K562 (cell line): ENCODE measurements around the gene FAM83E. TPM values are rescaled to one million over a fixed set of nuclear protein-coding genes. Genes with fewer than 3 reads are reported as not detected.

Experiments used
- CBX3 ChIP-seq, 2 experiments: IDR thresholded peaks; 1 replicate in 1 of 2; 2 replicates in 1 of 2; pipeline ENCODE4 v1.6.1; 2012; ENCODE audit warnings: inconsistent platforms in 2 of 2, low read length in 2 of 2, borderline replicate concordance in 1 of 2, control low read depth in 1 of 2
- CC2D1A ChIP-seq: fragments of 450-650 bp; IDR thresholded peaks from 2 replicates; pipeline ENCODE4 v1.6.1; 2017; ENCODE audit warnings: mild to moderate bottlenecking
- DPF2 ChIP-seq: fragments of 450-650 bp; IDR thresholded peaks from 2 replicates; pipeline ENCODE4 v1.6.1; 2016
- HDAC1 ChIP-seq, 2 experiments: fragments of 450-650 bp; IDR thresholded peaks; 2 replicates each; pipeline ENCODE4 v1.6.1; 2016 to 2017; ENCODE audit warnings: inconsistent platforms in 1 of 2, mild to moderate bottlenecking in 1 of 2, moderate library complexity in 1 of 2
- MED1 ChIP-seq: sonication (generic); formaldehyde crosslinking; IDR thresholded peaks from 2 replicates; pipeline ENCODE4 v1.8.1; 2023; ENCODE audit warnings: missing genetic modification reagents, borderline replicate concordance
- MEF2D ChIP-seq: conservative IDR thresholded peaks from 2 replicates; pipeline ENCODE4 v1.6.1; 2016; ENCODE audit warnings: low read depth, missing genetic modification characterization, missing compliant biosample characterization
- NFIC ChIP-seq: fragments of 450-650 bp; IDR thresholded peaks from 2 replicates; pipeline ENCODE4 v1.6.1; 2017; ENCODE audit warnings: mild to moderate bottlenecking, inconsistent platforms
- POLR2AphosphoS5 ChIP-seq: IDR thresholded peaks from 2 replicates; pipeline ENCODE4 v1.6.1; 2011; ENCODE audit warnings: mild to moderate bottlenecking, low read depth, low read length, moderate library complexity; ENCODE audit not compliant: control insufficient read depth, insufficient read depth
- SNIP1 ChIP-seq: fragments of 450-650 bp; IDR thresholded peaks from 2 replicates; pipeline ENCODE4 v1.7.1; 2017; ENCODE audit warnings: low read depth, mild to moderate bottlenecking
- STAG1 ChIP-seq: sonication (generic); formaldehyde crosslinking; IDR thresholded peaks from 2 replicates; pipeline ENCODE4 v1.5.0; 2020; ENCODE audit warnings: missing genetic modification reagents, borderline replicate concordance
- XRCC5 ChIP-seq: fragments of 200-400 bp; formaldehyde crosslinking; IDR thresholded peaks from 2 replicates; pipeline ENCODE4 v1.6.1; 2017; ENCODE audit warnings: low read depth, mild to moderate bottlenecking, low read length
- ZNF668 ChIP-seq: fragments of 250-450 bp; sonication (Bioruptor Pico); IDR thresholded peaks from 2 replicates; pipeline ENCODE4 v1.8.0; 2022; ENCODE audit warnings: mild to moderate bottlenecking, inconsistent platforms
- ZNF76 ChIP-seq: fragments of 250-450 bp; sonication (Bioruptor Pico); IDR thresholded peaks from 2 replicates; pipeline ENCODE4 v1.4.0; 2020; ENCODE audit warnings: mild to moderate bottlenecking, moderate library complexity, borderline replicate concordance
- polyA plus RNA-seq, 8 experiments: library from polyadenylated mRNA; depleted of rRNA in 4 of 8; stranded (reverse) in 5 of 8; unstranded in 3 of 8; fragments of >200 nt; fragmentation: Nextera tagmentation in 2 of 8; fragmentation: Illumina TruSeq in 1 of 8; extraction: Ambion mirVana in 2 of 8; extraction: Trizol in 1 of 8; gene quantifications; 2 replicates each; pipeline versions ENCODE4 v1.2.1 to v1.2.3, GENCODE V29; 2011 to 2014; ENCODE audit warnings: inconsistent platforms in 1 of 8, missing spikeins in 1 of 8
- total RNA-seq, 7 experiments: library from RNA; depleted of rRNA in 6 of 7; stranded (reverse); fragments of >200 nt in 6 of 7; fragmentation: Illumina TruSeq in 2 of 7; extraction: Trizol in 2 of 7; gene quantifications; 2 replicates each; pipeline versions ENCODE4 v1.2.1 to v1.2.3, GENCODE V29; 2011 to 2021; ENCODE audit warnings: low replicate concordance in 1 of 7
- TF ChIP-seq, protein P1 (sequence below): sonication (generic); formaldehyde crosslinking; IDR thresholded peaks from 2 replicates; pipeline ENCODE4 v1.8.1; 2023; ENCODE audit warnings: mild to moderate bottlenecking, missing genetic modification reagents
- TF ChIP-seq, protein P2 (sequence below): fragments of 450-650 bp; IDR thresholded peaks from 2 replicates; pipeline ENCODE4 v1.6.1; 2017; ENCODE audit warnings: mild to moderate bottlenecking, moderate library complexity
- TF ChIP-seq, protein P3 (sequence below), 2 experiments: fragments of 450-650 bp; IDR thresholded peaks; 2 replicates each; pipeline ENCODE4 v1.6.1; 2016
- TF ChIP-seq, protein P4 (sequence below): fragments of 250-450 bp; sonication (Bioruptor Pico); IDR thresholded peaks from 2 replicates; pipeline ENCODE4 v1.9.0; 2021; ENCODE audit warnings: mild to moderate bottlenecking, inconsistent platforms
- TF ChIP-seq, protein P5 (sequence below): fragments of 250-450 bp; sonication (Bioruptor Pico); IDR thresholded peaks from 2 replicates; pipeline ENCODE4 v1.5.0; 2021; ENCODE audit warnings: mild to moderate bottlenecking, borderline replicate concordance

FAM83E gene
- total and polyA plus RNA-seq, 9 of the 15 experiments (the other 6 are each of a cell fraction or from before 2014, with no cell fraction given): 0.15 to 0.87 (median 0.29) TPM; not detected in 4

DNA sequence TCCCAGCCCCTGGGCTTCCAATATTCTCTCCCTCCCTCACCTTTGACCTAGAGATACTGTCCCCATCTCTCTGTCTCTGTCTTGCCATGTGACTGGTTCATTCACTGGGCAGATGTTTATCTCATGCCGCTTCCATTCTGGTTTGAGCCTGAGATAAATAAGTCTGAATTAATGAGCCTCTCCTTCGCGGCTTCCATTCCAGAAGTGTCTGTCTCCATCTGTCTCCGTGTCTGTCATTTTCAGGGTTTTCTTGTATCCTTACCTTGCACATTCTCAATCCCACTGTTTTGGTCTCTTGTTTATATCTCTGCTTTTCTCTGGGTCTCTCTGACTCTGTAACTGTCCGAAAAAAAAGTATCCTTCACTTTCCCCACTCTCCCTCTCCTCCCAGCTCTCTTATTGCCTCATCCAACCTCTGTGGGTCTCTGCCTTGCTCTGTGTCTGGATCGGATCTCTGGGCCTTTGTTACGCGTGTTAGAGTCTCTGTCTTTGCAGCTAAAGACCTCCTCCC, 8.7 kb upstream of the FAM83E start (continued):
- TF ChIP-seq, protein P1, sequence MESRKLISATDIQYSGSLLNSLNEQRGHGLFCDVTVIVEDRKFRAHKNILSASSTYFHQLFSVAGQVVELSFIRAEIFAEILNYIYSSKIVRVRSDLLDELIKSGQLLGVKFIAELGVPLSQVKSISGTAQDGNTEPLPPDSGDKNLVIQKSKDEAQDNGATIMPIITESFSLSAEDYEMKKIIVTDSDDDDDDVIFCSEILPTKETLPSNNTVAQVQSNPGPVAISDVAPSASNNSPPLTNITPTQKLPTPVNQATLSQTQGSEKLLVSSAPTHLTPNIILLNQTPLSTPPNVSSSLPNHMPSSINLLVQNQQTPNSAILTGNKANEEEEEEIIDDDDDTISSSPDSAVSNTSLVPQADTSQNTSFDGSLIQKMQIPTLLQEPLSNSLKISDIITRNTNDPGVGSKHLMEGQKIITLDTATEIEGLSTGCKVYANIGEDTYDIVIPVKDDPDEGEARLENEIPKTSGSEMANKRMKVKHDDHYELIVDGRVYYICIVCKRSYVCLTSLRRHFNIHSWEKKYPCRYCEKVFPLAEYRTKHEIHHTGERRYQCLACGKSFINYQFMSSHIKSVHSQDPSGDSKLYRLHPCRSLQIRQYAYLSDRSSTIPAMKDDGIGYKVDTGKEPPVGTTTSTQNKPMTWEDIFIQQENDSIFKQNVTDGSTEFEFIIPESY (CRISPR knock-in tag): peak; percentile 45; the same call in 1 of the 2 replicates
- TF ChIP-seq, protein P2, sequence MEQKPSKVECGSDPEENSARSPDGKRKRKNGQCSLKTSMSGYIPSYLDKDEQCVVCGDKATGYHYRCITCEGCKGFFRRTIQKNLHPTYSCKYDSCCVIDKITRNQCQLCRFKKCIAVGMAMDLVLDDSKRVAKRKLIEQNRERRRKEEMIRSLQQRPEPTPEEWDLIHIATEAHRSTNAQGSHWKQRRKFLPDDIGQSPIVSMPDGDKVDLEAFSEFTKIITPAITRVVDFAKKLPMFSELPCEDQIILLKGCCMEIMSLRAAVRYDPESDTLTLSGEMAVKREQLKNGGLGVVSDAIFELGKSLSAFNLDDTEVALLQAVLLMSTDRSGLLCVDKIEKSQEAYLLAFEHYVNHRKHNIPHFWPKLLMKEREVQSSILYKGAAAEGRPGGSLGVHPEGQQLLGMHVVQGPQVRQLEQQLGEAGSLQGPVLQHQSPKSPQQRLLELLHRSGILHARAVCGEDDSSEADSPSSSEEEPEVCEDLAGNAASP: no peak
- TF ChIP-seq CBX3 (IDR thresholded peaks at IDR 0.05; ENCODE audit: borderline replicate concordance in 1 of 2, low read length in 2 of 2) (no peak), MEF2D (tag) (0 out of 2 replicates have a peak, but pooled peaks have one; percentile 18), ZNF76 (0 out of 2 replicates have a peak, but pooled peaks have one; percentile 24), NFIC (no peak), MED1 (CRISPR knock-in tag) (no peak), HDAC1 (IDR thresholded peaks at IDR 0.05) (peak in 1 of 2 experiments; percentile 65; a peak in 2 of 4 replicates), XRCC5 (no peak), SNIP1 (0 out of 2 replicates have a peak, but pooled peaks have one; percentile 40), CC2D1A (no peak), ZNF668 (no peak), POLR2AphosphoS5 (no peak), DPF2 (peak; percentile 63; the same call in 1 of the 2 replicates), STAG1 (CRISPR knock-in tag) (no peak)
- TF ChIP-seq, protein P3, sequence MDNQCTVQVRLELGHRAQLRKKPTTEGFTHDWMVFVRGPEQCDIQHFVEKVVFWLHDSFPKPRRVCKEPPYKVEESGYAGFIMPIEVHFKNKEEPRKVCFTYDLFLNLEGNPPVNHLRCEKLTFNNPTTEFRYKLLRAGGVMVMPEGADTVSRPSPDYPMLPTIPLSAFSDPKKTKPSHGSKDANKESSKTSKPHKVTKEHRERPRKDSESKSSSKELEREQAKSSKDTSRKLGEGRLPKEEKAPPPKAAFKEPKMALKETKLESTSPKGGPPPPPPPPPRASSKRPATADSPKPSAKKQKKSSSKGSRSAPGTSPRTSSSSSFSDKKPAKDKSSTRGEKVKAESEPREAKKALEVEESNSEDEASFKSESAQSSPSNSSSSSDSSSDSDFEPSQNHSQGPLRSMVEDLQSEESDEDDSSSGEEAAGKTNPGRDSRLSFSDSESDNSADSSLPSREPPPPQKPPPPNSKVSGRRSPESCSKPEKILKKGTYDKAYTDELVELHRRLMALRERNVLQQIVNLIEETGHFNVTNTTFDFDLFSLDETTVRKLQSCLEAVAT (IDR thresholded peaks at IDR 0.05): peak; percentile 67 to 71; a peak in 2 of 4 replicates
- TF ChIP-seq, protein P4, sequence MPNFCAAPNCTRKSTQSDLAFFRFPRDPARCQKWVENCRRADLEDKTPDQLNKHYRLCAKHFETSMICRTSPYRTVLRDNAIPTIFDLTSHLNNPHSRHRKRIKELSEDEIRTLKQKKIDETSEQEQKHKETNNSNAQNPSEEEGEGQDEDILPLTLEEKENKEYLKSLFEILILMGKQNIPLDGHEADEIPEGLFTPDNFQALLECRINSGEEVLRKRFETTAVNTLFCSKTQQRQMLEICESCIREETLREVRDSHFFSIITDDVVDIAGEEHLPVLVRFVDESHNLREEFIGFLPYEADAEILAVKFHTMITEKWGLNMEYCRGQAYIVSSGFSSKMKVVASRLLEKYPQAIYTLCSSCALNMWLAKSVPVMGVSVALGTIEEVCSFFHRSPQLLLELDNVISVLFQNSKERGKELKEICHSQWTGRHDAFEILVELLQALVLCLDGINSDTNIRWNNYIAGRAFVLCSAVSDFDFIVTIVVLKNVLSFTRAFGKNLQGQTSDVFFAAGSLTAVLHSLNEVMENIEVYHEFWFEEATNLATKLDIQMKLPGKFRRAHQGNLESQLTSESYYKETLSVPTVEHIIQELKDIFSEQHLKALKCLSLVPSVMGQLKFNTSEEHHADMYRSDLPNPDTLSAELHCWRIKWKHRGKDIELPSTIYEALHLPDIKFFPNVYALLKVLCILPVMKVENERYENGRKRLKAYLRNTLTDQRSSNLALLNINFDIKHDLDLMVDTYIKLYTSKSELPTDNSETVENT (CRISPR knock-in tag): no peak
- TF ChIP-seq, protein P5, sequence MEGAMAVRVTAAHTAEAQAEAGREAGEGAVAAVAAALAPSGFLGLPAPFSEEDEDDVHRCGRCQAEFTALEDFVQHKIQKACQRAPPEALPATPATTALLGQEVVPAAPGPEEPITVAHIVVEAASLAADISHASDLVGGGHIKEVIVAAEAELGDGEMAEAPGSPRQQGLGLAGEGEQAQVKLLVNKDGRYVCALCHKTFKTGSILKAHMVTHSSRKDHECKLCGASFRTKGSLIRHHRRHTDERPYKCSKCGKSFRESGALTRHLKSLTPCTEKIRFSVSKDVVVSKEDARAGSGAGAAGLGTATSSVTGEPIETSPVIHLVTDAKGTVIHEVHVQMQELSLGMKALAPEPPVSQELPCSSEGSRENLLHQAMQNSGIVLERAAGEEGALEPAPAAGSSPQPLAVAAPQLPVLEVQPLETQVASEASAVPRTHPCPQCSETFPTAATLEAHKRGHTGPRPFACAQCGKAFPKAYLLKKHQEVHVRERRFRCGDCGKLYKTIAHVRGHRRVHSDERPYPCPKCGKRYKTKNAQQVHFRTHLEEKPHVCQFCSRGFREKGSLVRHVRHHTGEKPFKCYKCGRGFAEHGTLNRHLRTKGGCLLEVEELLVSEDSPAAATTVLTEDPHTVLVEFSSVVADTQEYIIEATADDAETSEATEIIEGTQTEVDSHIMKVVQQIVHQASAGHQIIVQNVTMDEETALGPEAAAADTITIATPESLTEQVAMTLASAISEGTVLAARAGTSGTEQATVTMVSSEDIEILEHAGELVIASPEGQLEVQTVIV (CRISPR knock-in tag): no peak
